Measurements from ENCODE around the gene CLIC6. TPM values are rescaled to one million over a fixed set of nuclear protein-coding genes. Genes with fewer than 3 reads are reported as not detected.

The CLIC6 gene
- total RNA-seq, 1 donor, result under 0.01 TPM

DNA sequence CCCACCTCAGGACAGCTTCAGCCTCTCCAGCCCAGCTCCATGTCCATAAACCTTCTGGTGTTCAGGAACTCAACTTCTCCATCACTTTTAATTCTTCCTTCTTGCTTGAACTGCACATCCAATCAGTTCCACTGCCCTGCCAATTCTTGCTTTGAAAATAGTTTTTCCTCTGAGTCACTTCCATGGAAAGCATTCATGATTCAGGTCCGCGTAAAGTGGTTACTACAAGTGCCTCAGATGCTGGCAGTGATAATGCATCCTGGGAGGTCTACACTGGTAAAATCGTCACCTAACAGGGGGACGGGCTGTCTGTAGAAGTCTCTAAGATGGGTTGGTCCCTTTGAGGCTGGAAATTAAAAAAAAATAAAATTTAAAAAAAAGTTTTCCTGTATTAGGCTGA, 27.9 kb upstream of the CLIC6 start:
- Histone ChIP-seq H3K36me3 (ENCODE audit: insufficient read depth, low read length) (no peaks in the 10 kb centered on the region), H3K9me3 (ENCODE audit: low read depth, low read length) (no peaks in the 10 kb centered on the region), H4K20me1 (ENCODE audit: insufficient read depth, low read length) (no peaks in the 10 kb centered on the region), H2AFZ (ENCODE audit: low read length) (no peak overlapping the region), H3K4me2 (ENCODE audit: insufficient read depth, low read length) (peak overlapping the region; percentile 75), H3K4me3 (ENCODE audit: insufficient read depth, low read length) (peak overlapping the region; percentile 57), H3K27ac (ENCODE audit: low read depth, low read length) (peak overlapping the region; percentile 17), H3K4me1 (ENCODE audit: insufficient read depth, low read length) (peaks cover 9% of the 10 kb centered on the region), H3K79me2 (ENCODE audit: insufficient read depth, low read length) (no peaks in the 10 kb centered on the region), H3K27me3 (ENCODE audit: insufficient read depth, low read length) (peaks cover 11% of the 10 kb centered on the region)
- DNase-seq (ENCODE audit: insufficient read length, low spot score, missing footprints), result peak; percentile 88
- TF ChIP-seq, protein P1, sequence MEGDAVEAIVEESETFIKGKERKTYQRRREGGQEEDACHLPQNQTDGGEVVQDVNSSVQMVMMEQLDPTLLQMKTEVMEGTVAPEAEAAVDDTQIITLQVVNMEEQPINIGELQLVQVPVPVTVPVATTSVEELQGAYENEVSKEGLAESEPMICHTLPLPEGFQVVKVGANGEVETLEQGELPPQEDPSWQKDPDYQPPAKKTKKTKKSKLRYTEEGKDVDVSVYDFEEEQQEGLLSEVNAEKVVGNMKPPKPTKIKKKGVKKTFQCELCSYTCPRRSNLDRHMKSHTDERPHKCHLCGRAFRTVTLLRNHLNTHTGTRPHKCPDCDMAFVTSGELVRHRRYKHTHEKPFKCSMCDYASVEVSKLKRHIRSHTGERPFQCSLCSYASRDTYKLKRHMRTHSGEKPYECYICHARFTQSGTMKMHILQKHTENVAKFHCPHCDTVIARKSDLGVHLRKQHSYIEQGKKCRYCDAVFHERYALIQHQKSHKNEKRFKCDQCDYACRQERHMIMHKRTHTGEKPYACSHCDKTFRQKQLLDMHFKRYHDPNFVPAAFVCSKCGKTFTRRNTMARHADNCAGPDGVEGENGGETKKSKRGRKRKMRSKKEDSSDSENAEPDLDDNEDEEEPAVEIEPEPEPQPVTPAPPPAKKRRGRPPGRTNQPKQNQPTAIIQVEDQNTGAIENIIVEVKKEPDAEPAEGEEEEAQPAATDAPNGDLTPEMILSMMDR (IDR thresholded peaks at IDR 0.05; ENCODE audit: extremely low read depth, low read depth, low read length), result no peak

DNA sequence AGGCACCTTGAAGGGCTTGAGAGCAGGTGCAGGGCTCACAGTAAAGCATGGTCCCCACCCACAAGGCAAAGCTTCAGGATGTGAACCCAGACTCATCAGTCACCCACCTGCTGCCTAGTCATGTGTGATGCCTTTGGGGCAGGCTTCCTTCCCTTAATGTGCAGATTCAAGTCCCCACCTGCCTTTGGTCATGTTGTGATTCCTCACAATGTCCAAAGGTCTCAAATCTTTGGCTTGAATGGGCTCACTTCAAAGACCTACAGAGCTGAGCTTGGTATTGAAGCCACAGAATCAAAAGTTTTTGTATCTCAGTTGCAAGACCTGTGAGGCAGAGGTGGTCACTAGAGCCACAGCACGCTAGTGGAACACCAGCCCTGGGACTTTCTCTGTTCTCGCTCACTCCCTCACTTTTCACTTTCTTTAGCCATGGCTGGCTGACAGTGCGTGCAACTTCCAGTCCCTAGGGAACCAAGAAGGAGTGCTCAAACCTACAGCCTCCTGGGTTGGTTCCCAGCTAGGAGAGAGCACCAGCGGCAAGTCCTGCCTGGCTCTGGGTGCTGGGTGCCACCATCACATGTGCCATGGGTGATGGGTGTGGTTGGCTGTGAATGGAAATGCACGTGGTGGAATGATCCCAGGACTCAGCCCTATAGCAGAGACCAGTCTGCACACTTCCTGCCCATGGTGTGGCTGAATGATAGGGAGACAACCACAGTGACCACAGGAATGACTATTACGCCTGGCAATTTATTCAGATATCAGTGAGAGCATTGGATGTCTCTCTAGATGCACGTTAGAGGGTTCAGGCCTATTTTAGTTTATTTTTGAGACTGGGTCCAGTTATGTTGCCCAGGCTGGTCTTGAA, 26.4 kb upstream of the CLIC6 start:
- no peak overlapping the region for H3K27ac ChIP-seq (ENCODE audit: low read depth, low read length)
- no peaks in the 10 kb centered on the region for H3K36me3 ChIP-seq (ENCODE audit: insufficient read depth, low read length)
- no peak overlapping the region for H3K4me3 ChIP-seq (ENCODE audit: insufficient read depth, low read length)
- TF ChIP-seq, protein P1 (IDR thresholded peaks at IDR 0.05; ENCODE audit: extremely low read depth, low read depth, low read length), result no peak
- H2AFZ ChIP-seq (ENCODE audit: low read length), result no peak overlapping the region
- peak; percentile 38 for DNase-seq (ENCODE audit: insufficient read length, low spot score, missing footprints)
- no peaks in the 10 kb centered on the region for H3K9me3 ChIP-seq (ENCODE audit: low read depth, low read length)
- H3K4me1 ChIP-seq (ENCODE audit: insufficient read depth, low read length), result peaks cover 9% of the 10 kb centered on the region
- no peaks in the 10 kb centered on the region for H4K20me1 ChIP-seq (ENCODE audit: insufficient read depth, low read length)
- H3K79me2 ChIP-seq (ENCODE audit: insufficient read depth, low read length), result no peaks in the 10 kb centered on the region
- H3K27me3 ChIP-seq (ENCODE audit: insufficient read depth, low read length), result peaks cover 5% of the 10 kb centered on the region
- no peak overlapping the region for H3K4me2 ChIP-seq (ENCODE audit: insufficient read depth, low read length)

DNA sequence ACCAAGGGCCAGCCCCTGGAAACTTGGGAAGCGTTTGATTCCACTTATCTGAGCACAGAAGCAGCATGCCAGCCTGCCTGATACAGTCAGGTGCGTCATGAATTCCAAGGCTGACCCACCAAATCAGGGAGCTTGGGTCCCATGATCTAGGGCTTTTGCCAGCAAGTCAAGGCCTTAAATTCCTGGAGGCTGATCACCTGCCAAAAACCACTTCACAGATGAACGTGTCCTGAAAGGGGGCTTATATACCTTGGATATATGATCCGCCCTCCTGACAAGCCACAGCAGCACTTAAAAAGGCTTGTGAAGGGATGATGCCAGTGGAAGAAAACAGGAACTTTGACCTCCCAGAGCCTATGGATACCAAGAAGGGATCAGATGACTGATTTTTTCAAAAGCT, 24.0 kb upstream of the CLIC6 start:
- DNase-seq (ENCODE audit: insufficient read length, low spot score, missing footprints), result no peak
- TF ChIP-seq, protein P1 (IDR thresholded peaks at IDR 0.05; ENCODE audit: extremely low read depth, low read depth, low read length), result no peak
- peaks cover 20% of the 10 kb centered on the region for H3K27me3 ChIP-seq (ENCODE audit: insufficient read depth, low read length)
- H3K79me2 ChIP-seq (ENCODE audit: insufficient read depth, low read length), result no peaks in the 10 kb centered on the region
- H3K27ac ChIP-seq (ENCODE audit: low read depth, low read length), result no peak overlapping the region
- peaks cover 9% of the 10 kb centered on the region for H3K4me1 ChIP-seq (ENCODE audit: insufficient read depth, low read length)
- H3K36me3 ChIP-seq (ENCODE audit: insufficient read depth, low read length), result no peaks in the 10 kb centered on the region
- H2AFZ ChIP-seq (ENCODE audit: low read length), result no peak overlapping the region
- no peaks in the 10 kb centered on the region for H3K9me3 ChIP-seq (ENCODE audit: low read depth, low read length)
- no peak overlapping the region for H3K4me3 ChIP-seq (ENCODE audit: insufficient read depth, low read length)
- no peaks in the 10 kb centered on the region for H4K20me1 ChIP-seq (ENCODE audit: insufficient read depth, low read length)
- H3K4me2 ChIP-seq (ENCODE audit: insufficient read depth, low read length), result no peak overlapping the region

GRCh38 chr21:34647555-34647954, 21.2 kb upstream of the CLIC6 start:
- H3K27ac ChIP-seq (ENCODE audit: low read depth, low read length), result no peak overlapping the region
- TF ChIP-seq, protein P1 (IDR thresholded peaks at IDR 0.05; ENCODE audit: extremely low read depth, low read depth, low read length), result no peak
- peaks cover 37% of the 10 kb centered on the region for H3K27me3 ChIP-seq (ENCODE audit: insufficient read depth, low read length)
- no peaks in the 10 kb centered on the region for H4K20me1 ChIP-seq (ENCODE audit: insufficient read depth, low read length)
- no peak overlapping the region for H3K4me2 ChIP-seq (ENCODE audit: insufficient read depth, low read length)
- H3K36me3 ChIP-seq (ENCODE audit: insufficient read depth, low read length), result no peaks in the 10 kb centered on the region
- H3K4me1 ChIP-seq (ENCODE audit: insufficient read depth, low read length), result no peaks in the 10 kb centered on the region
- H3K9me3 ChIP-seq (ENCODE audit: low read depth, low read length), result peaks cover 5% of the 10 kb centered on the region
- peak; percentile 53 for DNase-seq (ENCODE audit: insufficient read length, low spot score, missing footprints)
- H3K79me2 ChIP-seq (ENCODE audit: insufficient read depth, low read length), result no peaks in the 10 kb centered on the region
- no peak overlapping the region for H2AFZ ChIP-seq (ENCODE audit: low read length)
- H3K4me3 ChIP-seq (ENCODE audit: insufficient read depth, low read length), result no peak overlapping the region

Measured in osteoblast (primary cell).